GM18502 (cell line): Measurements from ENCODE around the gene PWWP2B.

ENCODE experiments used
- ATAC-seq: cut with Tn5 transposase; IDR thresholded peaks from one replicate; pipeline ENCODE4 v1.9.1; 2021; ENCODE audit warnings: mild to moderate bottlenecking; ENCODE audit not compliant: unreplicated experiment, poor library complexity

Gene PWWP2B

GRCh38 chr10:132465193-132465888 is 68.3 kb downstream of the PWWP2B start:
- ATAC-seq, result no peak

GRCh38 chr10:132465889-132466519 is 69.0 kb downstream of the PWWP2B start:
- no peak for ATAC-seq

- no peak for ATAC-seq
Observed at GRCh38 chr10:132466520-132467463, 69.8 kb downstream of the PWWP2B start.
